ENCODE measurements around the gene RAD21L1. TPM values are rescaled to one million over a fixed set of nuclear protein-coding genes. Genes with fewer than 3 reads are reported as not detected.

RAD21L1 gene
- total RNA-seq, 1 donor from 2014 or later, result not detected

DNA sequence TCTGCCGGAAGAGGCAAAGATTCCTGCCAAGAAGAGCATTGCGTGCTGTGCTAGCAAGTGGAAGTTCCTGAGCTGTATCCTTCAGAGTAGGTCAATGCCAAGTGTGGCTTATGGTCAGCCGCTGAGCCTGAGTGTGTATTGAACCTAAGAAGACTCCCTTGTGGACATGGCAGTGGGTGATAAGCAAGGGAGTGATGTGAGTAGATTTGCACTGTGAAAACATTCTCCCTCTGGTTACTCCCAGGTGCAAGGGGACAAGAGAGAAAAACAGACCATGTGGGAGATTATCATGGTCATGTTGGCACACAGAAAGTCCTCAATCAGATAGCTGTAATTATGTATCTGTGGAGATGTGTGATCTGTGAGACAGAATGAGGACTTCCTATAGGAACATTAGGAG is 35.0 kb upstream of the RAD21L1 start:
- Mint-ChIP-seq H3K36me3 (ENCODE audit: low read depth) (no peaks in the 10 kb centered on the region), H3K4me3 (ENCODE audit: unreplicated experiment) (no peak overlapping the region), H3K27me3 (ENCODE audit: low read depth) (peaks cover 41% of the 10 kb centered on the region), H3K27ac (ENCODE audit: unreplicated experiment) (no peak overlapping the region), H3K4me1 (ENCODE audit: low read depth) (peaks cover 2% of the 10 kb centered on the region), H3K9me3 (ENCODE audit: low read depth) (no peaks in the 10 kb centered on the region)
- no peak for DNase-seq (ENCODE audit: low spot score)
- no peak for TF ChIP-seq CTCF (IDR thresholded peaks at IDR 0.05)

DNA sequence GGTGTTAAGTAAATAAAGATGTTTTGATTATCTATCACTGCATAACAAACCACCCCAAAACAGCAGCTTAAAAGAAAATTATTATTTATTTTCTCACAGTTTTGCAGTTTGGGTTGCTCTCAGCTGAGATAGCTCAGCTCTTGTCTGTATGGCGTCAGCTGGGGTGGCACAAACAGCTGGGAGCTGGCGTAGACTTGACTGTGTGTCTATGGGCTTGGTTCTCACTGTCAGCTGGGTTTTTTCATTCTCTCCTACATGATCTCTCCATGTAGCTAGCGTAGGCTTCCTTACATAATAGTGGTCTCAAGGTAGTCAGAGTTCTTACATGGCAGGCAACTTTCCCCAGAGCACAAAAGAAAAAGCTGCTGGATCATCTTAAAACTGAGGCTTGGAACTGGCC is 34.5 kb upstream of the RAD21L1 start:
- no peak for DNase-seq (ENCODE audit: low spot score)
- H3K4me3 Mint-ChIP-seq (ENCODE audit: unreplicated experiment), result no peak overlapping the region
- H3K36me3 Mint-ChIP-seq (ENCODE audit: low read depth), result no peaks in the 10 kb centered on the region
- no peak overlapping the region for H3K27ac Mint-ChIP-seq (ENCODE audit: unreplicated experiment)
- no peak for TF ChIP-seq CTCF (IDR thresholded peaks at IDR 0.05)
- peaks cover 41% of the 10 kb centered on the region for H3K27me3 Mint-ChIP-seq (ENCODE audit: low read depth)
- H3K4me1 Mint-ChIP-seq (ENCODE audit: low read depth), result no peaks in the 10 kb centered on the region
- H3K9me3 Mint-ChIP-seq (ENCODE audit: low read depth), result no peaks in the 10 kb centered on the region

GRCh38 chr20:1195226-1195625 is 30.6 kb upstream of the RAD21L1 start:
- Mint-ChIP-seq H3K27ac (ENCODE audit: unreplicated experiment) (no peak overlapping the region), H3K9me3 (ENCODE audit: low read depth) (no peaks in the 10 kb centered on the region), H3K4me3 (ENCODE audit: unreplicated experiment) (no peak overlapping the region), H3K4me1 (ENCODE audit: low read depth) (no peaks in the 10 kb centered on the region), H3K36me3 (ENCODE audit: low read depth) (no peaks in the 10 kb centered on the region), H3K27me3 (ENCODE audit: low read depth) (peaks cover 37% of the 10 kb centered on the region)
- no peak for DNase-seq (ENCODE audit: low spot score)
- TF ChIP-seq CTCF (IDR thresholded peaks at IDR 0.05), result no peak

- no peak overlapping the region for H3K27ac Mint-ChIP-seq (ENCODE audit: unreplicated experiment)
These were observed 29.2 kb upstream of the RAD21L1 start for GRCh38 chr20:1196634-1197033.

DNA sequence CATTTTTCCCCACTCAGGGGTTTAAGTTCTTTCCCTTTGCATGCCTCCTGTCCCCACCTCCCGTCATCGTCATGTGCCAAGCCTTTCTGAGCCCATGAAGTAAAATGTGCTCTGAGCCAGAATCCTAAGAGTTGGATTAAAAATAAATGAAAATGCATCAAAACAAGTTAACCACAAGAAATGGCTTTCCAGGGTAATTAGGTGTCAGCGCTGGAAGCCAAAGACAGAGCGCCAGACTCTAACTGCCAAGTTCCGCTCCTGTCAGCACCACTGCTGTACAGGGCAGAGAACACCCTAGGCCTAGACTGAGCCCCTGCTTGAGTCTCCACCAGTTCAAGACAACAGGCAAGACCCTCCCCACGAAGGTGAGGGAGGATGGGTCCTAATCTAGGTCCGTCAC is 28.0 kb upstream of the RAD21L1 start:
- Mint-ChIP-seq H3K27ac (ENCODE audit: unreplicated experiment) (no peak overlapping the region), H3K4me3 (ENCODE audit: unreplicated experiment) (no peak overlapping the region), H3K4me1 (ENCODE audit: low read depth) (no peaks in the 10 kb centered on the region), H3K9me3 (ENCODE audit: low read depth) (no peaks in the 10 kb centered on the region), H3K36me3 (ENCODE audit: low read depth) (no peaks in the 10 kb centered on the region), H3K27me3 (ENCODE audit: low read depth) (peaks cover 27% of the 10 kb centered on the region)
- TF ChIP-seq CTCF (IDR thresholded peaks at IDR 0.05), result no peak
- DNase-seq (ENCODE audit: low spot score), result no peak

More at GRCh38 chr20:1196634-1197033, 29.2 kb upstream of the RAD21L1 start:
- no peaks in the 10 kb centered on the region for H3K9me3 Mint-ChIP-seq (ENCODE audit: low read depth)
- no peaks in the 10 kb centered on the region for H3K36me3 Mint-ChIP-seq (ENCODE audit: low read depth)
- H3K4me3 Mint-ChIP-seq (ENCODE audit: unreplicated experiment), result no peak overlapping the region
- peaks cover 28% of the 10 kb centered on the region for H3K27me3 Mint-ChIP-seq (ENCODE audit: low read depth)
- H3K4me1 Mint-ChIP-seq (ENCODE audit: low read depth), result no peaks in the 10 kb centered on the region
- DNase-seq (ENCODE audit: low spot score), result no peak
- TF ChIP-seq CTCF (IDR thresholded peaks at IDR 0.05), result no peak

Measured in chondrocyte (in vitro differentiated cells).